Neural cell (in vitro differentiated cells): ENCODE measurements around the gene ACAA1. TPM values are rescaled to one million over a fixed set of nuclear protein-coding genes. Genes with fewer than 3 reads are reported as not detected.

Source experiments
- H2AFZ ChIP-seq: fragments of 200-600, 300-800 bp; sonication (generic), shearing (Covaris generic); 2 replicates; pipeline ENCODE4 v1.6.0; 2014; ENCODE audit warnings: low read depth, mild to moderate bottlenecking, antibody characterized with exemption, low read length, moderate library complexity
- H3F3A ChIP-seq: fragments of 200-600 bp; shearing (Covaris generic); 2 replicates; pipeline ENCODE4 v1.6.1; 2016; ENCODE audit warnings: mild to moderate bottlenecking, moderate library complexity, mixed read lengths, antibody characterized with exemption, low read length; ENCODE audit not compliant: insufficient read depth, poor library complexity, severe bottlenecking
- H3K27ac ChIP-seq: fragments of 200-600, 300-800 bp; sonication (generic), shearing (Covaris generic); 2 replicates; pipeline ENCODE4 v1.5.1; 2014; ENCODE audit warnings: mild to moderate bottlenecking, low read length, moderate library complexity
- H3K27me3 ChIP-seq: fragments of 300-800, 200-600 bp; sonication (generic), shearing (Covaris generic); 2 replicates; pipeline ENCODE4 v1.6.0; 2014; ENCODE audit warnings: mild to moderate bottlenecking, low read depth, low read length, moderate library complexity; ENCODE audit not compliant: insufficient read depth
- H3K36me3 ChIP-seq: fragments of 300-800, 200-600 bp; sonication (generic), shearing (Covaris generic); 2 replicates; pipeline ENCODE4 v1.5.1; 2014; ENCODE audit warnings: mild to moderate bottlenecking, antibody characterized with exemption, low read length, moderate library complexity; ENCODE audit not compliant: insufficient read depth
- H3K4me2 ChIP-seq: fragments of 300-800, 200-600 bp; sonication (generic), shearing (Covaris generic); 2 replicates; pipeline ENCODE4 v1.6.0; 2014; ENCODE audit warnings: mild to moderate bottlenecking, low read length
- H3K4me3 ChIP-seq: fragments of 300-800, 200-600 bp; sonication (generic), shearing (Covaris generic); 2 replicates; pipeline ENCODE4 v1.5.1; 2014; ENCODE audit warnings: mild to moderate bottlenecking, low read length, moderate library complexity
- H3K79me2 ChIP-seq: fragments of 200-600 bp; shearing (Covaris generic); replicated peaks from 2 replicates; pipeline ENCODE4 v1.6.0; 2014; ENCODE audit warnings: mild to moderate bottlenecking, low read length, moderate library complexity; ENCODE audit not compliant: insufficient read depth
- H3K9ac ChIP-seq: fragments of 300-800, 200-600 bp; sonication (generic), shearing (Covaris generic); 2 replicates; pipeline ENCODE4 v1.6.1; 2016; ENCODE audit warnings: mild to moderate bottlenecking, low read length, mixed read lengths
- H3K9me2 ChIP-seq: fragments of 200-600 bp; shearing (Covaris generic); 2 replicates; pipeline ENCODE4 v1.6.1; 2016; ENCODE audit warnings: mild to moderate bottlenecking, low read length, mixed read lengths; ENCODE audit not compliant: insufficient read depth
- H3K9me3 ChIP-seq: fragments of 200-600, 300-800 bp; sonication (generic), shearing (Covaris generic); 2 replicates; pipeline ENCODE4 v1.6.1; 2016; ENCODE audit warnings: mild to moderate bottlenecking, mixed run types, low read length, moderate library complexity, mixed read lengths
- H4K20me1 ChIP-seq: fragments of 200-600 bp; shearing (Covaris generic); 2 replicates; pipeline ENCODE4 v1.6.1; 2016; ENCODE audit warnings: mild to moderate bottlenecking, mixed run types; ENCODE audit not compliant: insufficient read depth
- CTCF ChIP-seq: fragments of 450-650 bp; IDR thresholded peaks from 2 replicates; pipeline ENCODE4 v1.5.1; 2014; ENCODE audit warnings: antibody characterized with exemption, mild to moderate bottlenecking, moderate library complexity; ENCODE audit not compliant: poor library complexity, severe bottlenecking
- EP300 ChIP-seq: fragments of 450-650 bp; conservative IDR thresholded peaks from 2 replicates; pipeline ENCODE4 v1.6.1; 2014; ENCODE audit warnings: antibody characterized with exemption, mild to moderate bottlenecking, moderate library complexity; ENCODE audit not compliant: poor library complexity, severe bottlenecking
- EZH2 ChIP-seq: fragments of 200-600, 300-800 bp; shearing (Covaris generic), sonication (generic); IDR thresholded peaks from 2 replicates; pipeline ENCODE4 v1.6.1; 2014; ENCODE audit warnings: antibody characterized with exemption, low read length, borderline replicate concordance, mild to moderate bottlenecking; ENCODE audit not compliant: insufficient read depth, poor library complexity, severe bottlenecking
- MXI1 ChIP-seq: fragments of 450-650 bp; conservative IDR thresholded peaks from 2 replicates; pipeline ENCODE4 v1.6.1; 2014; ENCODE audit warnings: antibody characterized with exemption, mild to moderate bottlenecking; ENCODE audit not compliant: poor library complexity, severe bottlenecking
- POLR2AphosphoS5 ChIP-seq: IDR thresholded peaks from 2 replicates; pipeline ENCODE4 v1.6.1; 2012
- RAD21 ChIP-seq: fragments of 450-650 bp; conservative IDR thresholded peaks from 2 replicates; pipeline ENCODE4 v1.6.1; 2014; ENCODE audit warnings: antibody characterized with exemption, mild to moderate bottlenecking, moderate library complexity
- REST ChIP-seq: IDR thresholded peaks from 2 replicates; pipeline ENCODE4 v1.6.1; 2012; ENCODE audit warnings: borderline replicate concordance
- SMC3 ChIP-seq: fragments of 450-650 bp; conservative IDR thresholded peaks from 2 replicates; pipeline ENCODE4 v1.6.1; 2014; ENCODE audit warnings: antibody characterized with exemption, mild to moderate bottlenecking, moderate library complexity; ENCODE audit not compliant: poor library complexity
- TAF1 ChIP-seq: IDR thresholded peaks from 2 replicates; pipeline ENCODE4 v1.6.1; 2012; ENCODE audit warnings: low read depth
- polyA plus RNA-seq: library from polyadenylated mRNA; depleted of rRNA; stranded (reverse); fragments of >200 nt; gene quantifications from 2 replicates; pipeline ENCODE4 v1.2.3, GENCODE V29; 2014

The ACAA1 gene
- polyA plus RNA-seq, 1 donor from 2014 or later, result 59.1 TPM

GRCh38 chr3:38148311-38148882 lies 11.5 kb upstream of the ACAA1 start:
- H3K36me3 ChIP-seq, result no peaks in the 10 kb centered on the region
- H3K4me3 ChIP-seq, result no peak overlapping the region
- H3K27ac ChIP-seq, result no peak overlapping the region
- no peaks in the 10 kb centered on the region for H3K27me3 ChIP-seq
- no peaks in the 10 kb centered on the region for H3K9me2 ChIP-seq
- no peak overlapping the region for H3K9ac ChIP-seq
- no peaks in the 10 kb centered on the region for H3K9me3 ChIP-seq
- no peak overlapping the region for H2AFZ ChIP-seq
- no peaks in the 10 kb centered on the region for H4K20me1 ChIP-seq
- TF ChIP-seq REST (no peak), TAF1 (no peak), MXI1 (no peak), POLR2AphosphoS5 (no peak), CTCF (no peak), RAD21 (no peak), EZH2 (no peak), EP300 (no peak), SMC3 (no peak)
- H3K4me2 ChIP-seq, result no peak overlapping the region
- H3F3A ChIP-seq, result no peaks in the 10 kb centered on the region
- H3K79me2 ChIP-seq, result no peaks in the 10 kb centered on the region

- Histone ChIP-seq H3K9me2 (no peaks in the 10 kb centered on the region), H3K27me3 (no peaks in the 10 kb centered on the region), H3K4me3 (no peak overlapping the region), H3K27ac (no peak overlapping the region), H3K9ac (no peak overlapping the region), H3K4me2 (no peak overlapping the region), H3F3A (no peaks in the 10 kb centered on the region), H3K36me3 (no peaks in the 10 kb centered on the region), H3K9me3 (no peaks in the 10 kb centered on the region), H4K20me1 (no peaks in the 10 kb centered on the region), H2AFZ (no peak overlapping the region), H3K79me2 (no peaks in the 10 kb centered on the region)
- TF ChIP-seq EP300 (no peak), SMC3 (no peak), POLR2AphosphoS5 (no peak), MXI1 (no peak), REST (no peak), EZH2 (no peak), TAF1 (no peak), RAD21 (no peak), CTCF (no peak)
Observed at GRCh38 chr3:38147421-38147820, 10.5 kb upstream of the ACAA1 start.
